ENCODE results near the gene TP73.

TP73 gene

GRCh38 chr1:3651930-3652547 lies at the start of gene TP73:
TSS of gene TP73 (plus strand) at chr1:3652516. CDS start at chr1:3682366, 29,850 bp downstream.
- no peak for TF ChIP-seq CTCF (IDR thresholded peaks at IDR 0.05; ENCODE audit: insufficient read depth, low read depth, low read length, missing control alignments)
- no peak for DNase-seq (ENCODE audit: low read depth)
- H3K4me3 ChIP-seq (ENCODE audit: low read length) = no peak within 1 kb of the TSS

GRCh38 chr1:3603156-3603555 lies 49.2 kb upstream of the TP73 start:
- no peak for TF ChIP-seq CTCF (IDR thresholded peaks at IDR 0.05; ENCODE audit: insufficient read depth, low read depth, low read length, missing control alignments)
- DNase-seq (ENCODE audit: low read depth) = no peak
- no peak overlapping the region for H3K4me3 ChIP-seq (ENCODE audit: low read length)

- no peak overlapping the region for H3K4me3 ChIP-seq (ENCODE audit: low read length)
- TF ChIP-seq CTCF (IDR thresholded peaks at IDR 0.05; ENCODE audit: insufficient read depth, low read depth, low read length, missing control alignments) = no peak
- DNase-seq (ENCODE audit: low read depth) = no peak
Measured at GRCh38 chr1:3603571-3604467, 48.5 kb upstream of the TP73 start.

GRCh38 chr1:3604468-3604974 lies 47.8 kb upstream of the TP73 start:
- TF ChIP-seq CTCF (IDR thresholded peaks at IDR 0.05; ENCODE audit: insufficient read depth, low read depth, low read length, missing control alignments) = no peak
- H3K4me3 ChIP-seq (ENCODE audit: low read length) = no peak overlapping the region
- DNase-seq (ENCODE audit: low read depth) = no peak

- TF ChIP-seq CTCF (IDR thresholded peaks at IDR 0.05; ENCODE audit: insufficient read depth, low read depth, low read length, missing control alignments) = no peak
- no peak overlapping the region for H3K4me3 ChIP-seq (ENCODE audit: low read length)
- no peak for DNase-seq (ENCODE audit: low read depth)
Measured at GRCh38 chr1:3604997-3605823, 47.1 kb upstream of the TP73 start.

GRCh38 chr1:3606779-3607702 lies 45.3 kb upstream of the TP73 start:
- no peak for TF ChIP-seq CTCF (IDR thresholded peaks at IDR 0.05; ENCODE audit: insufficient read depth, low read depth, low read length, missing control alignments)
- no peak for DNase-seq (ENCODE audit: low read depth)
- H3K4me3 ChIP-seq (ENCODE audit: low read length) = no peak overlapping the region
